Measurements from ENCODE around the gene TSPAN9. TPM values are rescaled to one million over a fixed set of nuclear protein-coding genes. Genes with fewer than 3 reads are reported as not detected.

TSPAN9 gene
- total and polyA plus RNA-seq, 2 experiments from 2014 or later = 6.0 to 31.5 TPM

- peaks cover 3% of the 10 kb centered on the region; the same call in 2 of the 3 replicates for H3K9me3 Mint-ChIP-seq
- Histone ChIP-seq H3K79me2 (replicated peaks; ENCODE audit: insufficient read depth) (peaks cover 2% of the 10 kb centered on the region), H3K4me3 (no peak overlapping the region), H3K36me3 (ENCODE audit: insufficient read depth) (no peaks in the 10 kb centered on the region; the same call in 1 of the 2 replicates), H3K4me1 (ENCODE audit: insufficient read depth) (peaks cover 19% of the 10 kb centered on the region), H3K27me3 (ENCODE audit: insufficient read depth) (no peaks in the 10 kb centered on the region), H3K4me2 (no peak overlapping the region), H3K9me2 (ENCODE audit: insufficient read depth) (no peaks in the 10 kb centered on the region), H3F3A (replicated peaks; ENCODE audit: low read depth) (0 out of 2 replicates have a peak, but pooled peaks cover 9% of the 10 kb centered on the region), H3K27ac (ENCODE audit: low read depth) (peak overlapping the region; percentile 45; the same call in 1 of the 2 replicates), H4K20me1 (replicated peaks; ENCODE audit: insufficient read depth) (peaks cover 3% of the 10 kb centered on the region; the same call in 1 of the 2 replicates), H2AFZ (no peak overlapping the region)
- H3K27ac Mint-ChIP-seq = no peak overlapping the region
- peaks cover 31% of the 10 kb centered on the region for H3K4me1 Mint-ChIP-seq
- peaks cover 13% of the 10 kb centered on the region for H3K36me3 Mint-ChIP-seq (ENCODE audit: low read depth)
- peaks cover 24% of the 10 kb centered on the region for H3K27me3 Mint-ChIP-seq (ENCODE audit: insufficient read depth, low read depth, poor library complexity)
- TF ChIP-seq EZH2phosphoT487 (IDR thresholded peaks at IDR 0.05; ENCODE audit: unreplicated experiment) (no peak), NANOG (IDR thresholded peaks at IDR 0.05; ENCODE audit: borderline replicate concordance) (no peak), ZNF462 (CRISPR knock-in tag; IDR thresholded peaks at IDR 0.05) (no peak), REST (IDR thresholded peaks at IDR 0.05; ENCODE audit: unreplicated experiment) (no peak), ZNF331 (CRISPR knock-in tag; IDR thresholded peaks at IDR 0.05; ENCODE audit: low read depth) (no peak), ETS1 (IDR thresholded peaks at IDR 0.05) (no peak), CREB1 (CRISPR knock-in tag; IDR thresholded peaks at IDR 0.05; ENCODE audit: low read depth) (no peak), POLR2AphosphoS5 (IDR thresholded peaks at IDR 0.05; ENCODE audit: low read depth) (no peak), JUNB (IDR thresholded peaks at IDR 0.05; ENCODE audit: unreplicated experiment) (no peak), EZH2 (IDR thresholded peaks at IDR 0.05; ENCODE audit: low read depth, unreplicated experiment) (no peak), ZNF114 (CRISPR knock-in tag; IDR thresholded peaks at IDR 0.05) (no peak), CTCF (conservative IDR thresholded peaks at IDR 0.05; ENCODE audit: low read depth in 2 of 2) (no peak), STAT1 (IDR thresholded peaks at IDR 0.05; ENCODE audit: unreplicated experiment) (no peak)
- no peak overlapping the region; the same call in 2 of the 3 replicates for H3K4me3 Mint-ChIP-seq
- ATAC-seq (no peak), DNase-seq (ENCODE audit: low spot score) (no peak)
These were observed 8.4 kb downstream of the TSPAN9 start for GRCh38 chr12:3085341-3086139.
